Natural killer cell (primary cell): ENCODE measurements around the gene SIAH2. TPM values are rescaled to one million over a fixed set of nuclear protein-coding genes. Genes with fewer than 3 reads are reported as not detected.

Source experiments
- ATAC-seq, 3 donors: fragments of 150-1000 bp in 2 of 3; fragments of 200-7000 bp in 1 of 3; cut with Tn5 transposase; 1 replicate in 1 of 3; 2 replicates in 2 of 3; pipeline ENCODE4 v1.10.0; 2021; ENCODE audit warnings: mild to moderate bottlenecking in 2 of 3, moderate library complexity in 2 of 3
- DNase-seq, 2 donors: peaks; one replicate each; pipeline versions ENCODE4 v3.0.0 to v3.0.0-alpha.2; 2013 to 2021; ENCODE audit warnings: mixed read lengths in 1 of 2
- H3K27ac ChIP-seq: one replicate; pipeline ENCODE4 v1.5.1; 2013; ENCODE audit warnings: mild to moderate bottlenecking, low read length
- H3K27me3 ChIP-seq: one replicate; pipeline ENCODE4 v1.6.1; 2013; ENCODE audit warnings: low read length; ENCODE audit not compliant: control insufficient read depth, insufficient read depth
- H3K36me3 ChIP-seq: one replicate; pipeline ENCODE4 v1.6.1; 2013; ENCODE audit warnings: low read length; ENCODE audit not compliant: control insufficient read depth, insufficient read depth
- H3K4me1 ChIP-seq: one replicate; pipeline ENCODE4 v1.6.1; 2013; ENCODE audit warnings: low read length; ENCODE audit not compliant: control insufficient read depth, insufficient read depth
- H3K4me3 ChIP-seq: one replicate; pipeline ENCODE4 v1.5.1; 2013; ENCODE audit warnings: low read length
- H3K9me3 ChIP-seq: one replicate; pipeline ENCODE4 v1.6.1; 2013; ENCODE audit warnings: low read length; ENCODE audit not compliant: control insufficient read depth, insufficient read depth
- H3K27ac Mint-ChIP-seq, 2 donors: one replicate each; pipeline ENCODE4 v1.8.0; 2022; ENCODE audit warnings: mild to moderate bottlenecking in 2 of 2, mixed read lengths in 2 of 2, moderate library complexity in 1 of 2
- H3K27me3 Mint-ChIP-seq, 2 donors: one replicate each; pipeline ENCODE4 v1.8.0; 2022; ENCODE audit warnings: low read depth in 2 of 2, mixed read lengths in 2 of 2
- H3K36me3 Mint-ChIP-seq: one replicate; pipeline ENCODE4 v1.8.0; 2022; ENCODE audit warnings: mixed read lengths
- H3K4me1 Mint-ChIP-seq, 2 donors: one replicate each; pipeline ENCODE4 v1.8.0; 2022; ENCODE audit warnings: mixed read lengths in 2 of 2
- H3K4me3 Mint-ChIP-seq: one replicate; pipeline ENCODE4 v1.8.0; 2022; ENCODE audit warnings: mild to moderate bottlenecking, moderate library complexity, mixed read lengths
- H3K9me3 Mint-ChIP-seq, 2 donors: one replicate each; pipeline ENCODE4 v1.8.0; 2022; ENCODE audit warnings: mixed read lengths in 2 of 2
- WGBS: methylation state at CpG from one replicate; pipeline ENCODE4 v1.1.7; 2013; ENCODE audit warnings: missing lambda C conversion rate; ENCODE audit not compliant: insufficient coverage; 5-methylcytosine and 5-hydroxymethylcytosine counted together
- intact Hi-C: fragments of 100-400 bp; cut with micrococcal nuclease; formaldehyde crosslinking; loops from one replicate; pipeline ENCODE4 v1.14.2; 2022
- total RNA-seq, 4 donors: library from RNA; stranded (reverse); fragments of 120-200 nt in 1 of 4; gene quantifications; one replicate each; pipeline versions ENCODE4 v1.2.3 to v1.2.4, GENCODE V29; 2013 to 2022
- TF ChIP-seq, protein P1 (sequence below): fragments of 200-600 bp; IDR thresholded peaks from one replicate; pipeline ENCODE4 v1.8.0; 2022; ENCODE audit warnings: antibody characterized with exemption

Gene SIAH2
- total RNA-seq, 3 donors from 2014 or later (not counting 1 experiment from before 2014, with no cell fraction given) = 22.7 to 25.7 (median 23.8) TPM

DNA sequence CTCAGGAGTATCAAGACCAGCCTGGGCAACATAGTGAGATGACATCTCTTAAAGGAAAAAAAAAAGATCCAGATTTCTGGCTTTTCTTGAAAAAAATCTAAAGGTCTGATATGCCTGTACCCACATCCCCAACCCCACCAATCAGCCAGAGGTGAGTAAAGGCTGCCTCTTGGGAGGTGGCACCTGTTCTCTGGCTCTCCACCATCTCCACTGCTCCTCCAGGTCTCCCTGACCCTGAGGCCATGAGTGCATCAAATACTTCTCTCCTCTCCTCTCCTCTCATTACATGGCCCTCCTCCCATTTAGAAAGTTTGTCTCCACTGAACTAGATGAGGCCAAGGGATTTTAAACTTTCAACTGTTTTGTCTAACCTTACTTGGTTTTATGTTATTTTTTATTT, 5.2 kb downstream of the SIAH2 start:
- intact Hi-C loops = no loop called here
- DNase-seq (no peak), ATAC-seq (no peak)
- peaks cover 57 to 60% of the 10 kb centered on the region in 2 donors for H3K4me1 Mint-ChIP-seq
- TF ChIP-seq, protein P1, sequence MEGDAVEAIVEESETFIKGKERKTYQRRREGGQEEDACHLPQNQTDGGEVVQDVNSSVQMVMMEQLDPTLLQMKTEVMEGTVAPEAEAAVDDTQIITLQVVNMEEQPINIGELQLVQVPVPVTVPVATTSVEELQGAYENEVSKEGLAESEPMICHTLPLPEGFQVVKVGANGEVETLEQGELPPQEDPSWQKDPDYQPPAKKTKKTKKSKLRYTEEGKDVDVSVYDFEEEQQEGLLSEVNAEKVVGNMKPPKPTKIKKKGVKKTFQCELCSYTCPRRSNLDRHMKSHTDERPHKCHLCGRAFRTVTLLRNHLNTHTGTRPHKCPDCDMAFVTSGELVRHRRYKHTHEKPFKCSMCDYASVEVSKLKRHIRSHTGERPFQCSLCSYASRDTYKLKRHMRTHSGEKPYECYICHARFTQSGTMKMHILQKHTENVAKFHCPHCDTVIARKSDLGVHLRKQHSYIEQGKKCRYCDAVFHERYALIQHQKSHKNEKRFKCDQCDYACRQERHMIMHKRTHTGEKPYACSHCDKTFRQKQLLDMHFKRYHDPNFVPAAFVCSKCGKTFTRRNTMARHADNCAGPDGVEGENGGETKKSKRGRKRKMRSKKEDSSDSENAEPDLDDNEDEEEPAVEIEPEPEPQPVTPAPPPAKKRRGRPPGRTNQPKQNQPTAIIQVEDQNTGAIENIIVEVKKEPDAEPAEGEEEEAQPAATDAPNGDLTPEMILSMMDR = no peak
- H3K27ac Mint-ChIP-seq = peak overlapping the region; percentile 63 to 70
- no peaks in the 10 kb centered on the region for H3K27me3 ChIP-seq
- H3K4me3 ChIP-seq = no peak overlapping the region
- no peaks in the 10 kb centered on the region for H3K9me3 ChIP-seq
- H3K27ac ChIP-seq = no peak overlapping the region
- peaks cover 2% of the 10 kb centered on the region for H3K36me3 ChIP-seq
- no peaks in the 10 kb centered on the region for H3K9me3 Mint-ChIP-seq
- no peaks in the 10 kb centered on the region for H3K27me3 Mint-ChIP-seq
- no peak overlapping the region for H3K4me3 Mint-ChIP-seq
- H3K4me1 ChIP-seq = peaks cover 13% of the 10 kb centered on the region
- H3K36me3 Mint-ChIP-seq = no peaks in the 10 kb centered on the region

DNA sequence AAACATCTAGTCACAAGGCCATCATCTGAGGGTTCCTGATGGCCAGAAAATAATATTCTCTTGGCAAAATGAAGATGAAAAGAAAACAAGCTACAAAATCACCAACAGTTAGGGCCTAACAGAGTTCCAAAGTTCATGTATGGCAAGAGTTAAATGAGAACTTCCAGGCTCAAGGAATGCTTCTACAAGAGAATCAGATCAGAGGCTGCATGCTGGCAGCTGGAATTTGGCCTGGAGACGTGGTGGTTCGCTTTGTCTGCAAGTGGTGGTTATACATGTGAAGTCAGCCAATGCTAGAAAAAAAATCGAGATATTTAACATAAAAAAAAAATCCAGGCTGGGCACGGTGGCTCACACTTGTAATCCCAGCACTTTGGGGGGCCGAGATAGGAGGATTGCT, 5.6 kb downstream of the SIAH2 start:
- Histone ChIP-seq H3K4me1 (peaks cover 13% of the 10 kb centered on the region), H3K36me3 (peaks cover 2% of the 10 kb centered on the region), H3K27ac (no peak overlapping the region), H3K4me3 (no peak overlapping the region), H3K27me3 (no peaks in the 10 kb centered on the region), H3K9me3 (no peaks in the 10 kb centered on the region)
- no peak for ATAC-seq
- no peak for DNase-seq
- H3K36me3 Mint-ChIP-seq = no peaks in the 10 kb centered on the region
- WGBS = 86% methylated on average over 5 of the region's 5 CpGs
- H3K9me3 Mint-ChIP-seq = no peaks in the 10 kb centered on the region
- peaks cover 59 to 61% of the 10 kb centered on the region in 2 donors for H3K4me1 Mint-ChIP-seq
- TF ChIP-seq, protein P1 = no peak
- no peaks in the 10 kb centered on the region for H3K27me3 Mint-ChIP-seq
- no peak overlapping the region for H3K4me3 Mint-ChIP-seq
- peak overlapping the region; percentile 48 to 63 for H3K27ac Mint-ChIP-seq
- intact Hi-C loops = no loop called here

GRCh38 chr3:150756491-150757059, 6.4 kb downstream of the SIAH2 start:
- Mint-ChIP-seq H3K9me3 (no peaks in the 10 kb centered on the region), H3K4me3 (no peak overlapping the region), H3K27ac (peak overlapping the region in 1 of 2 donors; percentile 48), H3K4me1 (peaks cover 55 to 61% of the 10 kb centered on the region in 2 donors), H3K36me3 (no peaks in the 10 kb centered on the region), H3K27me3 (no peaks in the 10 kb centered on the region)
- TF ChIP-seq, protein P1 = no peak
- Histone ChIP-seq H3K4me1 (peaks cover 9% of the 10 kb centered on the region), H3K27me3 (no peaks in the 10 kb centered on the region), H3K27ac (no peak overlapping the region), H3K36me3 (peaks cover 2% of the 10 kb centered on the region), H3K4me3 (no peak overlapping the region), H3K9me3 (no peaks in the 10 kb centered on the region)
- no peak for ATAC-seq
- intact Hi-C loops = no loop called here
- DNase-seq = no peak
- 96% methylated on average over 4 of the region's 4 CpGs for WGBS

DNA sequence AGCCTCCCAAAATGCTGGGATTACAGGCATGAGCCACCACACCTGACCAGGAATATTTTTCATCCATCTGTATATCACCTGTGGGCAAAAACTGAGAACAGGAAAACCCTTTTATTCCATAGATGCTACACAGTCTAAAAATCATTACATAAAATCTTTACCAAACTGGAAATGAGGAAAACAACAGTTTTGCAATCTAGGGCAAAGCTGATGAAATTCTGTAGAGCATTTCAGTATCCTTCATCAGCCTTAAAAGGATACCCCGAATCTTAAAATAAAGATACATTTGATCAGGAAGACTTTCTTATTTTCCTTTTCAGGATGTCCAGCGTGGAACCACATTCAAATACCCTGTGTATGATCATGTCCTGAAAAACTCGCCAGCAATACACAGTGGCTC, 7.1 kb downstream of the SIAH2 start:
- 97% methylated on average over 3 of the region's 3 CpGs for WGBS
- Histone ChIP-seq H3K27ac (no peak overlapping the region), H3K36me3 (peaks cover 2% of the 10 kb centered on the region), H3K4me1 (peaks cover 8% of the 10 kb centered on the region), H3K9me3 (no peaks in the 10 kb centered on the region), H3K4me3 (no peak overlapping the region), H3K27me3 (no peaks in the 10 kb centered on the region)
- no peak overlapping the region for H3K27ac Mint-ChIP-seq
- peaks cover 52 to 61% of the 10 kb centered on the region in 2 donors for H3K4me1 Mint-ChIP-seq
- no peaks in the 10 kb centered on the region for H3K36me3 Mint-ChIP-seq
- ATAC-seq = no peak
- DNase-seq = no peak
- TF ChIP-seq, protein P1 = no peak
- no peak overlapping the region for H3K4me3 Mint-ChIP-seq
- H3K9me3 Mint-ChIP-seq = no peaks in the 10 kb centered on the region
- no peaks in the 10 kb centered on the region for H3K27me3 Mint-ChIP-seq
- intact Hi-C loops = no loop called here
